UCSD-AML1 (cell line): ENCODE results near the gene TEAD3.

Experiments used
- DNase-seq: peaks from one replicate; lab custom pipeline; 2025; ENCODE audit not compliant: unreplicated experiment; lab: John Stamatoyannopoulos, UW

TEAD3 gene

DNA sequence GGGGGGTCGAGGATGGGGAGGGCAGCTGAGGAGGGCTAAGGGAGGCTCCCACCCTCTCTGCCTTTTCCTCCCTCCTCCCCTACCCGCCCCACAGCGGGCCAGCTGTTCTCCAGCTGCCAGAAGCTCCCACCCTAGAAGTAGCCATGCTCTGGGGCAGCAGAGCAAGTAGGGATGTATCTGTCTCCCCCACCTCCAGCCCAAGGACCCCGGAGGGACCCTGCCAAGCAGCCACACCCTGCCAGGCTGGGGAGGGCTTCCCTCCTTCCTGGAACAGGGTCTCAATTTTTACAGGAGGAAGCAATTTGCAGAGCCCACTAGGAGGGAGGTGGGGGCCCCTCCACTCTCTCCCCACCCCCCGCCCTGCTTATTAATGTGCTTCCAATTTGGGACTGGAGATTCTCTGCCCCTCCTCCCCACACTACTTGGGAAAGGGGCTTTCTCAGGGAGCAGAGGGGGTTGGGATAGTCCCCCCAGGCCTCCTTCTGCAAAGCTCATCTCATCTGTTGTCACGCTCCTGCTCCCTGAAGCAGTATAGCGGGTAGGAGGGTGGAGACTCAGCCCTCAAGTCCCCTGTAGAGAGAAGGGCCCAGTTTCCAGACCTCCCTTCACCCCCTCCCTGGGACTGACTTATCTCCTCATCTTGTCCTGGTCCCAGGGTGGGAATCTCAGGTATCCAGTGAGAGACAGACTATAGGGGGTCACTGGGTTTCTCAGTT is 4.5 kb downstream of the TEAD3 start:
- no peak for DNase-seq

DNA sequence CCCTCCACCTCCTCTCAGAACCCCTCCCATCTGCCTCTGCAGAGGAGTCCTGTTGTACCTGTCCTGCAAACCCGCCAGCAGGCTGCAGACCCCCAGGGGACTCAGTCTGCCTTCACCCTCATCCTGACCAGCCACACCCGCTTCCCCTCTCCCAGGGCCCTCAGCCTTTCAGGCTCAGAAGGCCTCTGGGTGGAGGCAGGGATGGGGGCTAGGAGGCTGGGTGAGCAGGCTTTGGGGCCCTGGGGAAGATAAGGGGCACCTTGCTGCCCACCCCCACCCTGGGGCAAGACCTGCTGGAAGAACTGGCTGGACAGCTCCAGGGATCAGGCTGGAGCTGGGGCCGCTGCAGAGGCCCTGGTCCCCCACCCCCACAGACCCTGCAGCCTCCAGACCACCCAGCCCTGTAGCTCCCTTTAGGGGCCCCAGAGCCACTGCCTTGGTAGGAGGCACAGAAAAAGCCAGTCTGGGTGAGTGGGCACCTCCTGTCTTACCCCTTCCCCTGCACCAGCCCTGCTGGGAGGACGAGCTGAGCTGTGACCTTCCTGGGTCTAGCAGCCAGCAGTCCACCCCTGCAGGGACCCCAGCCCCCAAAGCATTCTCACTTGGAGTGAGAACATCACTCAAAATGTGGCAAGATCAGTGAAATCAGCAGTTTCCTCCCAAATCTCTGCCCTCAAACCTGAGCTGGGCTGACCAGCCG is 5.2 kb downstream of the TEAD3 start:
- DNase-seq, result no peak

DNA sequence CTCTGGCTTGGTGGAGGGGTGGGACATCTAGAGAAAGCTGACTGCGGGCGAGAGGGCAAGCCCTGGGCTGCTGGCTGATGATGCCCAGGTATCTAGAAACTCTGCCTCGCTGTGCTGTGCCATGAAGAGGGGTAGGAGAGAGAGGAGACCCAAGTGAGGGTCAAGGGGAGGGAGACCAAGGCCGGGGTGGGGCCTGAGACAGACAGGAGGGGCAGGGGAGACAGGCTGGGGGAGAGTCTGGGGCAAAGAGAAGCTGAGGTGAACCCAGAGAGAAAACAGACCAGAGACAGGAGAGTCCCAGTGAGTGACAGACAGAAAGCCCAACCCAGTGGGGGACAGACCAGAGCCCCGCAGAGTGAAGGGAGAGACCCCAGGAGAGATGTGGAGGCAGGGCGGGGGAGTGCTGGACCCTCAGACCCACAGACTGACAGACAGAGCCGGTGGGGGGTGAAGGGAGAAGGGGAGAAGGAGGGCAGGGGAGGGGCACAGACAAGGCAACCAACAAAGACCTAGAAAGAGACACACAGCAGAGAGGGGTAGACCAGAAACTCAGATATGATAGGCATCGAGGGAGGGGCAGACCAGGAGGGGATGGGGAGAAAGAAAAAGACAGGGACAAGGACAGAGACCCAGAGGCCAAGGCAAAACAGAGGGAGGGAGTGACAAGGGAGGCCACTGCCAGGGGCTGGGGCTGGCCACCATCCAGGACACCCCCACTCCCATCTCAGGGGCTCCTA is 5.9 kb downstream of the TEAD3 start:
- DNase-seq, result no peak

DNA sequence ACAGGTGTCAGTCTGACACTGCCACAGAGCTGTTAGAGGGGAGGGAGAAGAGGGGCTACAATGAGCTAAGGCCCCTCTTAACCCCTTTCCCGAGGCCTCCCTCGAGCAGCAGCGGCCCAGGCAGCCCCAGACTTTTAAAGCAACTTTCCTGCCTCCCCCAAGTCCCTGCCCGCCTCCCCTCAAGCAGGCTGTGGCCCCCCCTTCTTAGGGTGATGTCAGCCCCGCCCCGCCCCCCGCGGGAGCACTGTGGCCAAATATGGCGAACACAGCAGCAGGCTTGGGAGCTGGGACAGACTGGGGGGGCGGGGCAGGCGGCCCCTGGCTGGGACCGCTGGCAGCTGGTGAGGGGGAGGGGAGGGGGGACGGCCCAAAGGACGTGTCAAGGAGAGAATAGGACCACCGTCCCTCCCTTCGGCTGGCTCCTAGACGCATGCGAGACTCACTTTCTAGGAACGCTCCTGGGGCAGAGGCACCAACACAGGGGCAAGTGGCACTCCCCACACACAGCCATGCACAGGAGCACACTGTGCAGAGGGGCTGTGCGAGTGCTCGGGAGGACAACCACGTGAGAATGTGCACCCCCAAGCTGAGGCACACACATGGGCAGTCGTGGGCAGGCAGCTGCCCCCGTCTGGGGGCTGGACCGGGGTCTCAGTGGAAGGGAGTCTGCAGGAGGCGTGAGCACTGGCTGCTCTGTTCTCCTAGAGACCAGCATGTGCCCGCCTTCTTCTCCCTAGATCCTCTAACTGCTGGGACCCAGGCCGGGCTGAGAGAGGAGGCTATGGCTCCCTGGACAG is 6.7 kb downstream of the TEAD3 start:
- no peak for DNase-seq

DNA sequence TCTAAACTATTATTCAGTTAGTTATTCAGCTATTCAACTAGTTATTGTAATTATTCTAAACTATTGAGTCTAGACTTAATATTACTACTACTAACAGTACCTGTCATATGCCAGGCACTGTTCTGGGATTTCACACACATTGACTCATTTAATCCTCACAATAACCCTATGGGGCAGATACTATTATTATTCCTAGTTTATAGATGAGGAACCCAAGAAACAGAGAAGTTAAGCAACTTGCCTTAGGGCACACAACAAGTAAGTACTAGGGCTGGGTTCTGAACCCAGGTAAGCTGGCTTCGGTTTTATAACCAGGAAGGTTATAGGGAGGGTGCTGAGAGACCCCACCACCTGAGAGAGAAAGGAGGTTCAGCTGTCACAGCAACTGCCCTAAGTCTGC is 7.8 kb downstream of the TEAD3 start:
- no peak for DNase-seq

DNA sequence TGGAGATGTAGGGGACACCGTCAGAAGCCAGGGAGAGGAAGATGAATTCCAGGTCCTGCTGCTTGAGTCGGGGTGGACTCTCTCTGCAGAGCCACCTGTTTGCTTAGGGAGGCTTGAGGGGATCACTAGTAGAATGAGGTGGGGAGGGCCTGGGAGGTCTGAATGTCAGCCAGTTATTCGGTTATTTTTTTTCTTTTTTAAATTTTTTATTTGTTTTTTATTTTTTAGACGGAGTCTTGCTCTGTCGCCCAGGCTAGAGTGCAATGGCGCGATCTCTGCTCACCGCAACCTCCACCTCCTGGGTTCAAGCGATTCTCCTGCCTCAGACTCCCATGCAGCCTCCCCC is 8.4 kb downstream of the TEAD3 start:
- no peak for DNase-seq

DNA sequence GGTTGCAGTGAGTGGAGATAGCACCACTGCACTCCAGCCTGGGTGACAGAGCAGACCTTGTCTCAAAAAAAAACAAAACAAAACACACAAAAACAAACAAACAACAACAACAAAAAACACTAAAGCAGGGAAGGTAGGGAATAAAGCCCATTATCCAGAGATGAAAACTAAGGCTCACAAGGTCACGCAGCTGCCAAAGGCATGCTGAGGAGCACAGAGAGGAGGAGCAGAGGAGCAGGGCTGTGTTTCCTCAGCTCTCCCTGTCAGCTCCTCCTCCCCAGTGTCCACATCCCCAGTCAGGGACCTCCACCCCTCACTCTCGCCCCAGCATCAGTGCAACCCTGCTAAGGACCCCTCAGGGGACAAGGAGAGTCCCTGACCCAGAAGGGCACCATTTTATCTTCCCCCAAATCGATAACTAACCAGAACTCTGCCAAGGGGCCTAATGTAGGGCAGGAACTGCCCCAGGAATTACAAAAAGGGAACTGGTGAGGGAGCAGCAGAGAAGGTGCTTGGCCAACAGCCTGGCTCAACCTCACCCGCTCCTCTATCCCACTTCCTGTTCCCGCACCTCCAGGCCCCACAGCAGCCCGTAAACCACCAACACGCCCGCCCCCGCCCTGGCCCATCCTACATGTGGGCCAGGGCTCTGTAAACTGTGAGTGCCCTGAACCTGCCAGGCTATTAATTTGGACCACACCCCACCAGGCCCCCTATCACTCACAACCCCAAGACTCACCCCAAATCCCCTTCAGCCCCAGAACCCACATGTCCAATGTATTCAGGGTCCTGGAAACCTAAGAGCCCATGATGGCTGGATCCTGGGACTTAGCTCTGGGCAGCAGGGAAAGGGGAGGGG is 9.0 kb downstream of the TEAD3 start:
- DNase-seq, result peak; percentile 63

DNA sequence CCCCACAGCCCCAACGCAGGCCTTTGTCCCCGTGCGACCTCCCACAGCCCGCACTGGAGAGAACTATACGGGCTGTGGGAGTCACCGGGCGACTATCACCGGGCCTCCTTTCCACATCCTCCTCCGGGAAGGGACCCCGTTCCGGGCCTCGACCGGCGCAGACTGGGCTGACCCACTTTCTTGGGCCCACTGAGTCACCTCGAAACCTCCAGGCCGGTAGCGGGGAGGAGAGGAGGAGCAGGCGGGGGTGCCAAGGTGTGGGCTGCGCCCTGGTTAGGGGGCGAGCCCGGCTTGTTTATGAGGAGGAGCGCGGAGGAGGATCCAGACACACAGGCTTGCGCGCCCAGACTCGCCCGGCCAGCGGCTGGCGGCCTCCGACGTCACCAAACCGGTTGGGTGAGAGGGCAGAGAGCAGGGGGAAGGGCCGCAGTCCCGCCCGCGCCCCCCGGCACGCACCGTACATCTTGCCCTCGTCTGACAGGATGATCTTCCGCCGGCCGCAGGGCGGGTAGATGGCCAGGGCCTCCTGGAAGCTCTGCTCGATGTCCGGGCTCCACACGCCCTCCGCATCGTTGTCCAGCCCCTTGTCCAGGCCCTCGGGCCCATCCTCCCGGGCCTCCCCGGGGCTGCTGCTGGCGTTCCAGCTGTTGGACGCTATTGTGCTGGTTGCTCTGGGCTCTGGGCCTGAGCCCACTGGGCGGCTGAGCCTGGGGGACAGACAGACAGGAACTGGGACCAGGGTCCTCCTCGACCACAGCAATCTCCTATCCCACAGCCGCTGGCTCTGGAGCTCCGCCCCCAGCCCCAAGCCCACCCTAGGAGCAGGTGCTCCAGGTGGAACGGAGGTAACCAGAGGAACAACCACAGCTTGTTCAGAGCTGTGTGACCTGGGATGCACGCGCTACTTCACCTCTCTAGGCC is 10.6 kb downstream of the TEAD3 start:
- no peak for DNase-seq

DNA sequence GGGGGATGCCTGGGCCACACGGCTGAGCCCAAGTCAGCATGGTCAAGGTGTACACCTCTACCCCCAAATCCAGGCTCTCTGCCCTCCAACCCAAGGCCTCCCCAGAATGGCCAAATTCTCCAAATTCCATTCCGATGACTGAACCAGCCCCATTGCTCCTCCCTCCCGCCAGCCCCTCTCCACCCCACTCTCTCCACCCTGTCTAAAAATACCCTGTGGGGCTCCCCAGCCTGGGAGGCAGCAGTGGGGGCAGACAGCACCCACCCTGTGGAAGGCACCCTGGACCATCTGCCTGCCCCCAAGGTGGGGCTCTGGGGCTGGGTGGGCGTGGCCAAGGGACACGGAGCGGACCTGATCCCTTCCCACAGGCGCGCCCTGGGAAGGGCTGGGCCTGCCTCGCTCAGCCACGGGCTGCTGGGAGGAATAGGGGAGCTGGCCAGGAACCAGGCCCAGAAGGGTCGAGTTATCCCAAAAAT is 11.4 kb downstream of the TEAD3 start:
- no peak for DNase-seq

DNA sequence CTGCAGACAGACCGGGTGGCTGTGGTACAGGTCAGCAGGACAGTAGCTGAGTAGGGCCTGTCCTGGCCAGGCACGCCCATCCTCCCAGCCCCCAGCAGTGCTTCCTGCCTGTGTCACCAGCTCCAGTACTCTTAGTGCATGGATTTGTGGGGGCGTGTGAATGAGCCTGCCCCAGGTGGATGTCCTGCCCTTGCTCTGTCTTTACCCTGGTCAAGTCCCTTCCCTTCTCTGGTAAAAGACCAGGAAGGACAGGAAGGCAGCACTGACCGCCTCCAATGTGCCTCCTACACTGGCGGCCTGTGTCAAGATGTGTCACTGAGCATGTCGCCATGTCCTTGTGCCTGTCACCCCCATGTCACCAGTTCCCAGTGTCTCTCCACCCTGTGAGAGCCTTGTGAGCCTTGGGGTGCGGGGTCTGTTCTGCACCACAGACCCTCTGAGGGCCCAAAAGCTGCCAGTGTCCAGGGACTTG is 11.9 kb downstream of the TEAD3 start:
- DNase-seq, result no peak

DNA sequence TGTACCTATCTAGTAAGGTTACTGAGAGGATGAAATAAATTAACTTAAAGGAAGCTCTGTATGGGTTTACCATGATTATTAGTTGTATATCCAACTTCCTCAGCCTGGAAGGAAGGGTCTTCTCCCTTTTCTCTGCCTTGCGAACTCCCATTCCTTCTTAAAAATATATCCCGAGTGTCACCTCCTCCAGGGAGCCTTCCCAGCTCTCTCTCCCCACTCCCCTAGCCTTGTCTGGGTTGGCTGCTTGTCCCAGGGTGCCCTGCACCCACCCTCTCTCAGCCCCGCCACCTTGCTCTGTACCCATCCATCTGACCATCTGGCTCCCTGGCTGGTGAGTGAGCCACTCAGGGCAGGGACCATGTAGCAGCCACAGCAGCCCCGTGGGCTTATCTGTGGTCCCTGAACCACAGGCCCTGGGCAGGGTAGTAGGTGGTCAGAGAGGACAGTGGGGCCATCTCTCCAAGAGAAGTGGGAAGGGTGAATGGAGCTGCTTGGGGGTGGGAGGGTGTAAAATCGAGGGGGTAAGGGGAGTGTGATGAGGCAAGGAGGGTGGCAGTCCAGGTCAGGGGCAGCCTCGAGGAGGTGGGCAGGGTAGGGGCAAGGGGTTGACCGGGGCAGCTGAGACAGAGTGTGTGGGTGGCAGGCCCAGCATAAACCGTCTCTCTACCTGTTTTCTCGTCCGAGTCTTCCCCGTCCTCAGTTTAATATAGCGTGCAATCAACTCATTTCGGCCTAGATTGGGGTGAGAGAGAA is 12.8 kb downstream of the TEAD3 start:
- DNase-seq, result no peak

DNA sequence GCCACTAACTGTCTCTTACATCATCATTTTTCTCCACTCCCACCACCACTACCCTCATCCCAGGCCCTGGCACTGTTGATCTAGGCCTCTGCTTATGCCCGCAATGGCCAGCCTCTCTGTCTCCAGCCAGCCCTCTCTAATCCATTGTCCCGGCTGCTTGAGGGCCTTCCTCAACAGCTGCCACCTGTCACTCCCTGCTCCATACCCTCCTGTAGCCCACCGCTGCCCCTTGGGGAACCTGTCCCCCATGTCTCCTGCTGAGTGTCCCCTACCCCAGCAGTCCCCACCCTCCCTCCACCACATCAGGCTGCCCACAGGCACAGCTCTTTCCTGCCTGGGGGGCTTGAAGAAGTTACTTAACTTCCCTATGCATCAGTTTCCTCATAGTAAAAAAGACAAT is 13.4 kb downstream of the TEAD3 start:
- DNase-seq, result no peak

DNA sequence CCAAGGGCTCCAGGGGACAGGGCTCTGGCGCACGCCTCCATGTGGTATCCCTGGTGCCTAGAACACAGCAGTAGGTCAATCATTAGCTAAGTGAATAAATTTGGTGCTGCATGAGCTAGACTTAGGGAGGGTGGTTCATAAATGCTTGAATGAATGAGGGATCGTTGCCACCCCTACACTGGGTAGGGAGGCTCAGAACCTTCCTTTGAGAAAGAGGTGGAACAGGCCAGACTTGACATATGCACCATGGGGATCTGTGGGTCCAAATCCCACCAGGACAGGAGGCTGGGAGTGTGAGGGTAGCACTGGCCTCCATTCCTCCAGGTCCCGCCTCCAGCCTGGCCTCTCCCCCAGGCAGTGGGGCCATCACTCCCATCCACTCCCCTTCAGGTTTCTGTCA is 13.8 kb downstream of the TEAD3 start:
- DNase-seq, result no peak

DNA sequence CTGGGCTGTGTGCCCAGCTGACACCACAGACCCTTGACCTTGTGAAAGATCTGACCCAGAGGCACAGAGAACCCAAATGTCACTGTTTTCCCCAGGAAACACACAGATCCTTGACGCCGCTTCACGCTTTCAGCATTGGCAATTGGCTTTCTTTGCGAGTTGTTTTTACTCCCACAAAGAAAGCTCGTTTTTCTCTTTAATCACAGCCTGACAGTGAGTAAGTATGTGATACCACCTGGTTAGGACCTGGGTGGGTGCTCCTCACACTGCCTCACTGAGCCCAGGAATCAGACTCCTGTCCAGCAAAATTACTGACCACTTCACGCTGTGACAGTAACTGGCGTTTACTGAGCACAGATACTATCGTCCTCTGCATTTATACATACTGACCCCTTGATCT is 15.7 kb downstream of the TEAD3 start:
- DNase-seq, result no peak

DNA sequence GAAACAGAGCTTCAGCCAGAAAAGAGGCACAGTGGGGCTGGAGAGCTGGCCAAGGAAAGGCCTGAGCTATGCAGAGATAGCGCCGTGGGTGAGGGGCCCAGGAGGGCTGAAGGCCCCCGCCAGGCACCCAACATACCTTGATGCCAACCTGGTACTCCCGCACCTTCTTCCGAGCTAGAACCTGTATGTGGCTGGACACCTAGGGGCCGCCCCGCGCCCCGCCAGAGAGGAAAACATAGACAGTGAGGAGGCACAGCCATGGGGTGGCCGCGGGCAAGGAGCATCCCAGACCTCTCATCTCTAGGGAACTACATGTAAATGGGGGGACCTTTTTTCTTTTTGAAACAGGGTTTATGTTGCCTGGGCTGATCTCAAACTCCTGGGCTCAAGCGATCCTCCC is 16.7 kb downstream of the TEAD3 start:
- DNase-seq, result no peak

DNA sequence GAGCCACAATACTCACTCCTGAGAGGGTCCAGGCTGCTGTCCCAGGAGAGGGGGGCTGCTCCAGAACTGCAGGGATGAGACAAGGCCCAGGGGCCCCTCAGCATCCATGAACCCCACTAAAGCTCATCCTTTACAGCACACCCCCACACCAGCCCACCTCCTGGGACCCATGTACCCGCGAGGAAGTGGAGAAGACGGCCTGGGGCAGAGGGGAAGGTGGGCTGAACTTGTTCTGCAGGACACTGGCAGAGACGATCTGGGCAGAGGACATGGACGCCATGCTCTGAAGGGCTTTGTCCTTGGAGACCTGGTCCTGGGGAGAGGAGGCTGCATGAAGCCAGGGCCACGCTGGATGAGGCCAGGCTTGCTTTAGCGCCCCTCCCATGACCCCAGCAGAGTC is 18.6 kb downstream of the TEAD3 start:
- no peak for DNase-seq

DNA sequence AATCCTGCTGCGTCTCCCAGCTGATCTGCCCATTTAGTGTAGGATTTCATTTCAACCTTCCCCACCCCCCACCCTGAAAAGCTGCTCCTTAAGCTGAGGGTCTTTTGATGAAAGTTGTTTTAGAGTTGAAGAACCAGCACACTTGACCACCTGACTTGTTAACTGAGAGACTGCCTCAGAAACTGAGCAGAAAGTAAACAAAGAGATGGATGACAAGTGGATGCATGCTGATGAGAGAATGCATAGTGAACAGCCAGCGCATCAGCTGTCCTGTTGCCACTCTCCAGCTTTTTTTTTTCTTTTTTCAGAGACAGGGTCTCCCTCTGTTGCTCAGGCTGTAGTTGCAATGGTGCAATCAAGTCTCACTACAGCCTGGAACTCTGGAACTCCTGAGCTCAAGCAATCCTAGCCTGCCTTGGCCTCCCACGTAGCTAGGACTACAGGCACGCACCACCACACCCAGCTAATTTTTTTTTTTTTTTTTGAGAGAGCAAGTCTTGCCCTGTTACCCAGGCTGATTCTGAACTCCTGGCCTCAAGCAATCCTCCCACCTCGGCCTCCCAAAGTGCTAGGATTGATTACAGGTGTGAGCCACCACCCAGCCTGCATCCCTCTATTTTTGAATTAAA is 19.2 kb downstream of the TEAD3 start:
- DNase-seq, result no peak

DNA sequence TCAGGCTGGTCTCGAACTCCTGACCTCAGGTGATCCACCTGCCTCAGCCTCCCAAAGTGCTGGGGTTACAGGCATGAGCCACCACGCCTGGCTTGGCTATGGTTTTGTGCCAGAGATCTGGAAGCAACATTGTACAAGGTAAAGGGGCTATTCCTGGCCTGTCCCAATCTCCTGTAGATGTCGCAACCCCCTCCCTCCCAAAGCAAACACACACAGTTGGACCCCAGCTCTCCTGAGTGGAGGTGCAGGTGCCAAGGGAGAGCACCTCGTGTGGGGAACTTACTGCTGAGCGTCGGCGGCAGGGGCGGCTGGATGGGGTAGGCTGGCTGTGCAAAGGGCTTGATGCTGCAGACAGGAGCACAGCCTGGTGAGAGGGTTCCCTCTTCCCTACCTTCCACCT is 19.9 kb downstream of the TEAD3 start:
- no peak for DNase-seq
